HFF-Myc (cell line): ENCODE measurements around the gene KDM5A.
"Not testable (repeated sequence)": the region's sequence is repeated elsewhere in the genome, so short reads cannot be mapped to it uniquely, and the experiment has no call there.

Experiments
- DNase-seq: peaks from one replicate; pipeline ENCODE4 v3.0.0-alpha.2; 2011; ENCODE audit warnings: low read depth; ENCODE audit errors: extremely low read depth
- H3K4me3 ChIP-seq: replicated peaks from 2 replicates; pipeline ENCODE4 v1.5.1; 2011; ENCODE audit warnings: low read depth, mild to moderate bottlenecking, control low read depth, low read length
- TF ChIP-seq, protein P1 (sequence below): IDR thresholded peaks from 2 replicates; pipeline ENCODE4 v1.5.1; 2012; ENCODE audit warnings: mild to moderate bottlenecking, low read depth, low read length, control low read depth; ENCODE audit errors: missing control alignments

KDM5A gene

GRCh38 chr12:307406-307805, 81.7 kb downstream of the KDM5A start:
- H3K4me3 ChIP-seq: no peak overlapping the region
- no peak for DNase-seq
- TF ChIP-seq, protein P1, sequence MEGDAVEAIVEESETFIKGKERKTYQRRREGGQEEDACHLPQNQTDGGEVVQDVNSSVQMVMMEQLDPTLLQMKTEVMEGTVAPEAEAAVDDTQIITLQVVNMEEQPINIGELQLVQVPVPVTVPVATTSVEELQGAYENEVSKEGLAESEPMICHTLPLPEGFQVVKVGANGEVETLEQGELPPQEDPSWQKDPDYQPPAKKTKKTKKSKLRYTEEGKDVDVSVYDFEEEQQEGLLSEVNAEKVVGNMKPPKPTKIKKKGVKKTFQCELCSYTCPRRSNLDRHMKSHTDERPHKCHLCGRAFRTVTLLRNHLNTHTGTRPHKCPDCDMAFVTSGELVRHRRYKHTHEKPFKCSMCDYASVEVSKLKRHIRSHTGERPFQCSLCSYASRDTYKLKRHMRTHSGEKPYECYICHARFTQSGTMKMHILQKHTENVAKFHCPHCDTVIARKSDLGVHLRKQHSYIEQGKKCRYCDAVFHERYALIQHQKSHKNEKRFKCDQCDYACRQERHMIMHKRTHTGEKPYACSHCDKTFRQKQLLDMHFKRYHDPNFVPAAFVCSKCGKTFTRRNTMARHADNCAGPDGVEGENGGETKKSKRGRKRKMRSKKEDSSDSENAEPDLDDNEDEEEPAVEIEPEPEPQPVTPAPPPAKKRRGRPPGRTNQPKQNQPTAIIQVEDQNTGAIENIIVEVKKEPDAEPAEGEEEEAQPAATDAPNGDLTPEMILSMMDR: no peak

DNA sequence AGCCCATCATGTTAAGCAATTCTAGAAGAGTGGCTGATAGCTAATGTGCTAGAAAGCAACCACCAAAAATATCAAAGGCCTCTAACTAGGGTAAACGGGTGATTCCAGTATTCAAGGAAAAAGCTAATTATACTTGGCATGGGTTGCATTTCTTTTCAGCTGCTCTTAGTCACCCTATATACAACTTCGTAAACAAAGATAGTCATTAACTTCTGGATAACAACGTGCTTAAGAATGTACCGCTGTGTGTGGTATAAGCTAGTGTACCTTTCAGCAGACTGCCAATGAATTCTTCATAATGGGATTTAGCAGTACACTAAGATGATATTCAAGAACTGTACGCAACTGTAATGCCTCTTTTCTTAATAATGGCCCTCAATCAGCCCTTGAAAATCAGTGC, 84.3 kb downstream of the KDM5A start:
- TF ChIP-seq, protein P1: no peak
- DNase-seq: no peak
- no peak overlapping the region for H3K4me3 ChIP-seq

GRCh38 chr12:302766-303165, 86.4 kb downstream of the KDM5A start:
- H3K4me3 ChIP-seq: not testable (repeated sequence)

DNA sequence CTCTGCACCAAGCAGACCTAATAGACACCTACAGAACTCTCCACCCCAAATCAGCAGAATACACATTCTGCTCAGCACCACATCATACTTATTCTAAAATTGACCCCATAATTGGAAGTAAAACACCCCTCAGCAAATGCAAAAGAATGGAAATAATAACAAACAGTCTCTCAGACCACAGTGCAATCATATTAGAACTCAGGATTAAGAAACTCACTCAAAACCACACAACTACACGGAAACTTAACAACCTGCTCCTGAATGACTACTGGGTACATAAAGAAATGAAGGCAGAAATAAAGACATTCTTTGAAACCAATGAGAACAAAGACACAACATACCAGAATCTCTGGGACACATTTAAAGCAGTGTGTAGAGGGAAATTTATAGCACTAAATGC, 89.0 kb downstream of the KDM5A start:
- not testable (repeated sequence) for H3K4me3 ChIP-seq, DNase-seq

More at GRCh38 chr12:302766-303165, 86.4 kb downstream of the KDM5A start:
- not testable (repeated sequence) for DNase-seq

- H3K4me3 ChIP-seq, DNase-seq: not testable (repeated sequence)
Measured at GRCh38 chr12:299511-299910, 89.6 kb downstream of the KDM5A start.

GRCh38 chr12:298059-298458, 91.1 kb downstream of the KDM5A start:
- H3K4me3 ChIP-seq: not testable (repeated sequence)

DNA sequence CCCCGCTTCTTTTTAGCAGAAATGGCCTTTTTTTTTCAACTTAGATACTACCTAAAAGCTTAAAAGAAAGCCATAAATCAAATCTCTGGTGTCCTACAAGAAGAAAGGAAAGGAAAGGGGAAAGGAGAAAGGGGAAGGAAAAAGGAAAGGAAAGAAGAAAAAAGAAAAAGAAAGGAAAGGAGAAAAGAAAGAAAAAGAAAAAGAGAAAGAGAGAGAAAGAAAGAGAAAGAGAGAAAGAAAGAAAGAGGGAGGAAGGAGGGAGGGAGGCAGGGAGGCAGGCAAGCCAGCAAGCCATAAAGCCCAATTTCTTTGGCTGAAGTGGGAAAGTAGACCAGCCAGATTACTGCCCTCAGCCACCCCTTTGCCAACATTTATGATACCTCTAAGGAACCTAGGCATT, 94.0 kb downstream of the KDM5A start:
- no peak overlapping the region for H3K4me3 ChIP-seq
- TF ChIP-seq, protein P1: no peak

More at GRCh38 chr12:298059-298458, 91.1 kb downstream of the KDM5A start:
- DNase-seq: not testable (repeated sequence)

GRCh38 chr12:293199-293598, 95.9 kb downstream of the KDM5A start:
- DNase-seq: no peak
- no peak overlapping the region for H3K4me3 ChIP-seq
- TF ChIP-seq, protein P1: no peak

More for the DNA sequence above, 94.0 kb downstream of the KDM5A start:
- no peak for DNase-seq

DNA sequence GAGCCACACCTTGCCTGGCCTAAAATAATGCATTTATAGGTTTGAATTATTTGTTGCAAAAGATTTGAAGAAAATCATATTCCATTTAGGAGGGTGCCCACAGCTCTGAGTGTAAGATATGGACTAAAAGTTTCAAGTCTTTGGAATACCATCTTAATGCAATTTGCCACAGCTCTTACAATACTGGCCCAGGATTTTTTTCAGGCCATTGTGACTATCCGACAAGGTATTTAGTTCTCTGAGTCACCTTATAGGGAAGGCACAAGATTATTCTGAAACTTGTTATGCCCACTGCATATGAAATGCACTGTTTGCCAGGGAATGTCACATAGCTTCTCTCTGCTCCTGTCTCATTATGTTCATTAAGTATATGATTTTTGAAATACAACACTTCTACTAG, 96.9 kb downstream of the KDM5A start:
- no peak overlapping the region for H3K4me3 ChIP-seq
- TF ChIP-seq, protein P1: no peak
- no peak for DNase-seq
